DMS 273 (cell line): ENCODE results near the gene PNO1.

Experiments
- DNase-seq: peaks from one replicate; lab custom pipeline; 2025; ENCODE audit not compliant: unreplicated experiment; lab: John Stamatoyannopoulos, UW

The PNO1 gene

DNA sequence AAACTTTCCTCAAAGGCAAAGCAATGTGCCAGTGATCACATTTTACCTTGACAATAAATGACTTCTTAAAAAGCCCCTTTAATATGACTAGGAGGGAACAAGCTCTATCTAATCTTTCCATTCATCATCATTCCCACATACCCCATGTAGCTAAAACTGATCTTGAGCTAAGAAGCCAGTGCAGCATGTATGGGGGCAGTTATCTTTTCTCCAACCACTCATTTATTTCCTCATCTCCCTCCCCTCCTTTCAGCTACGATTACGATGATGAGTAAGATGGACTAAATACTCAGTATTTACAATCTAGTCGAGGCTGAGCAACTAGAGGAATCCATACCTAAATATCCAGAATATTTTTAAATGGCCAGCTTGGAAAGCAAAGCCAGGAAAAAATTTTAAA lies 35.5 kb downstream of the PNO1 start:
- no peak for DNase-seq

DNA sequence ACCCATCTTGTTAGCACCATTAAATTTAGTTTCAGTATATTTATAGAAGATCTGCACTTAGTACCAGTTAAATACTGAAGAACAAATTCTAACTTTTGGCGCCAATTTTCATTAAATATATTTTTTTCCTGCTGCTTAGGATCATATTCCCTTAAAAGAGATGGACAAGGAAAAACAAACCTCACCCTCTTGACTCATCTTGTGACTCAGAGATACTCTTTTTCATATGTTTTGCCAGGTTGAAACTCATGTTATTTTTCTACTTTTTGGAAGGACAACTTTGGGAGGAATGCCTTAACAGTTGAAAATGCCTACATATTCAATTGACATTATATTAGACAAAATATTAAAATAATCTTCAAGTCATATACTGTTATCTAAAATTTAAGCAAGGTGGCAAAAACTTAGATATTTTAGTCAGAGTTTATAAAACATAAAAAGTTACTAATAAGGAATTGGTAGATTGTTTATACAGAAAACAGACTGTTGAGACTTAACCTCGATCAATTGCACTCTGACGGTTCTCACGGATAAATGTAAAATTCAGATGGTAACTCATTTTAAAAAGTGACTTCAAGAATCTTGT lies 36.2 kb downstream of the PNO1 start:
- DNase-seq: no peak

DNA sequence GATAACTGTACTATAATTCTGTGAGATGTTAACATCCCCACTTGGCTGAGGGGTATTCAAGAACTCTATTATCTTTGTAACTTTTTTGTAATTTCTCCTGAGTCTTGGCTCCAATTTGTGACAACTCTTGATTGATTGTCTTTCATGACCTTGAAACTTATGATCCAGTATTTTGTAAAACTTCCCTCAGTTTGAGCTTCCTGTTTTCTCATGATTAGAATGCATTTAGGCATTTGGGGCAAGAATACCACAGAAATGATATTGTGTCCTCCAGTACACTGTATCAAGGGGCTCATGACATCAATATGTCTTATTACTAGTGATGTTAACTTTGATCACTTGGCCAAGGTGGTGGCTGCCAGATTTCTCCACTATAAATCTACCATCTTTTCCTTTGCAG lies 37.4 kb downstream of the PNO1 start:
- no peak for DNase-seq

DNA sequence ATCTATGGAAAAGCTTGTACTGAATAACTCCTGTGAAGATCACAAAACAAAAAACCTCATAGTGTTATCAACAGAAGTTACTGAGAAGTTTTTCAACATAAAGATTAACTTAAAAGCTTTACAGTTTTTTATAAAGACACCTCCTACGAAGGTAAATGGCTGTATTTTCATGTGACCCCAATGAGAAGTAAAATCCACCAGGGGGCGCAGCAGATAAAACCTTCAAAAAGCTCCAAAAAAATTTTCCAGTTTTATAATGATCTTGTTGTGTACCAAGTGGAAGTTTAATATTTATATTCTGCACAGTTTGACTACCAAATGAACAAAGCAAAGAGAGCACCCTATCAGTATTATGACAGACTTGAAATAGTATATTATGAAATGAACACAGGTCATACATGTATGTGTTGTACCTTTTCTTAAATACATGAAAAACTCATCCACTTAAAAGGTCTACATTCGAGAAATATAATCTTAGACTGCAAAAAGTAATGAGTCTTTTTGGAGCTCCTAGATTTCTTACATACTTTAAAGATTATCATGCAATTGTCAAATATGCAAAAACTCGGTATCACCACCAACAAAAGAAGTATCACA lies 38.5 kb downstream of the PNO1 start:
- DNase-seq: peak; percentile 77

DNA sequence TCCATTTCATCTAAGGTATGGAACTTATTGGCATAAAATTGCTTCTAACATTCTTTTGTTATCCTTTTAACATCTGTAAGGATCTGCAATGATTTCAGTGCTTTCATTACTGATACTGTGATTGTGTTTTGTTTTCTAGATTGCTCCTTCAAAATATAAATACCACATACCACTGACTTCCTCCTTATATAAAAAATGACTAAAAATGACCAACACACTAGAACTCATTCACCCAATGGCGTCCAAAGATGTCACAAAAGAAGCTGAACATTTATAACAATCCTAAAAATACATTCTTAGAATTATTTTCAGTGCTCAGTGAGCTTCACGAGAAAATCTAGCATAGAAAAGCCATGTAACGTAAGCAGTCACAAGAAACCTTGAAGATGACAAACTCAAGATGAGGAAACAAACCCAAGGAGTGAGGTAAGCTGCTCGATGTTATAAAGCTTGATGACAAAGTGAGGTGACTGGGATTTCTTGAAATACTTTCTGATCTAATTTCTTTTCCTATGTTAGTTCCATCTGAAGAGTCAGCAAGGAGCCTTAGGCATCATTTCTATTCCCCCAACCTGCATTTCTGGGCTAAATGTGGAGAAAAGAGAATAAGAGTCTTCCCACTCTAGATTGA lies 42.6 kb downstream of the PNO1 start:
- no peak for DNase-seq

DNA sequence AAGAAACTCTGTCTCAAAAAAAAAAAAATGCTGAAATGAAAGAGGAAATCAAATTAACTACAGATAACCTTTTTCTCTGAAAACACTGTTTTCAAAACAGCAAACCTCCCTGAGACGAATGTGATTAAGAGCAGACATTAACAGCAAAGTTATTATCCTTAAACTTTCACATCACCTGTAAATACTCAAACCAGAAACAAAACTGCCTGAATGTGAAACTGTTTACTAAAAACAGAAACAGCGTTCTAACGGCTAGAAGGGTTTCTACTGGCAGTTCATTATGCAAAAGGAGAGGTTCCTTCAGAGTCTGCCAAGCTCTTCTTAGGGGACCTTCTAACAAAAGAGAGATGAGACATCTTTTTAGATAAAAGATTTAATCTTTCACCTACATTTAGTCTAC lies 45.9 kb downstream of the PNO1 start:
- no peak for DNase-seq

DNA sequence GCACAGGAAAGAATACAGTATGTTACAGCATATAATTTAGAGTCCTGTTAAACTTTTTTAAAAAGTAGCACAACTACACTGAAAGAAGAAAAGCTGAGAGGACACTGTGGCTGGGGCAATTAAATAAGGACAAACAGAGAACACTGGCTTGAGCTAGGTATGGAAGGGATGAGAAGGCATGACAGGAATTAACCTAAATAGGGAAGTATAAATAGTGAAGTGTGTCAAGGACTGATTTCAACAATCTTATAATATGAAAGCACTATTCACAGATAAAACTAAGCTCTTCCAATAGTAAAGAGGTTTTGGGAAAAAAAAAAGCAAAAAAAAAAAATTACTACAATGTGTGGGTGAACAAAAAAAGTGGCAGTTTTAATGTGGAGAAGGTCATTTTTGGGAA lies 49.1 kb downstream of the PNO1 start:
- no peak for DNase-seq

DNA sequence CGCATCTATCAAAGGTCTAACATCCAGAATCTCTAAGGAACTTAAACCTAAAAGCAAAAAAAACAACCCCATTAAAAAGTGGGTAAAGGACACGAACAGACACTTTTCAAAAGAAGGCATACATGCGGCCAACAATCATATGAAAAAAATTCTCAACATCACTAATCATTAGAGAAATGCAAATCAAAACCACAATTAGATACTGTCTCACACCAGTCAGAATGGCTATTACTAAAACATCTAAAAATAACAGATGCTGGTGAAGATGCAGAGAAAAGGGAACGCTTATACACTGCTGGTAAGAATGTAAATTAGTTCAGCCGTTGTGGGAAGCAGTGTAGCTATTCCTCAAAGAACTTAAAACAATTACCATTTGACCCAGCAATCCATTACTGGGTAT lies 56.7 kb downstream of the PNO1 start:
- no peak for DNase-seq

DNA sequence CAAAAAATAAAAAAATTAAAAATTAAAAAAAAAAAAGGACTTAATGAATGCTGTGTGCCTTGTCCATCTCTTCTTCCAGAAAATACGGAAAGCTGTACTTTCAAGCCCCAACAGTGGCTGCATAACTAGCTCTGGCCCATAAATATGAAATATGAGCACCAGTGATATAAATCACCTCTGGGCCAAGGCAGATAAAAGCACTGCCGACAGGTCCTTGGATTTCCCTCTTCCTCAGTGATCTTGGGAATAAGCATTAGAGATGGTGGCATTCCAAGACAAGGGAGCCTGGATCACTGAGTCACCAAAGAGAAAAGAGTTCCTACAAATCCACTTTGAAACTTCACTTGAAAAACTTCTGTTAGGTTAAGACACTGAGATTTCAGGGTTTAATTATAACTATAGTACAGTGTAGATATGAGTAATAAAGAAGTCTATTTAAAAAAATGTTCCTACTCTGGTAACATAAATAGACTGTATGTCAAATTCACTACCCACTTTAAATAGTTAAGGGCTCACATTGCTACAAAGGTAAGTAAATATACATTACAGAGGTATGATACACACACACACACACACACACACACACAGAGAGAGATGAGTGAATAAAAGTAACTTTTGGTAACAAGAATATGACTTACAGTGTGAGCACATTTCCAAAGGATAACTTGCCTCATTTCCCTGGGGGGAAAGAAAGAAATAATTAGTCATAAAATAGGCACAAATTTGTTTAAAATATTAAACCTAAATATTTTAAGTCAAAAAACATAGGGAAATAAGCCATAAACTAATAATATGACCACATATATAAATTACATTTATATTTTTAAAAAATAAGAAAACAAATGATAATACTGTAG lies 59.0 kb downstream of the PNO1 start:
- no peak for DNase-seq

DNA sequence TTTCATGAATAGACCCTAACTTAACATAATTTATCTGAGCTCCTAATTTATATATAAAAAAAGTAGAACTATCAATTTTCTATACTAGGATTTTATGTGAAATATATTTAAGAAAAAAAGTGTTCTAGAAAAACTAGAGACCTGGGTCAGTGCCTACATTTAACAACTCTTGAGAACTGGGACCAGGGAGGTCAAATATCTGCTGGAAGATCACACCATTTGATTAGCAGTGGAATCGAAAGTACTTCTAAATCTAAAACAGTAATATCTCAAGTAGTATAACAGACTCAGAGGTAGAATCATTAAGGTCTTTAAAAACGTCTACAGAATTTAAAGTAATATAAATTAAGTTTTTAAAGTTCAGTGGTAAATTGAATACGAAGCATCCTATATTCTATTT lies 60.0 kb downstream of the PNO1 start:
- no peak for DNase-seq

DNA sequence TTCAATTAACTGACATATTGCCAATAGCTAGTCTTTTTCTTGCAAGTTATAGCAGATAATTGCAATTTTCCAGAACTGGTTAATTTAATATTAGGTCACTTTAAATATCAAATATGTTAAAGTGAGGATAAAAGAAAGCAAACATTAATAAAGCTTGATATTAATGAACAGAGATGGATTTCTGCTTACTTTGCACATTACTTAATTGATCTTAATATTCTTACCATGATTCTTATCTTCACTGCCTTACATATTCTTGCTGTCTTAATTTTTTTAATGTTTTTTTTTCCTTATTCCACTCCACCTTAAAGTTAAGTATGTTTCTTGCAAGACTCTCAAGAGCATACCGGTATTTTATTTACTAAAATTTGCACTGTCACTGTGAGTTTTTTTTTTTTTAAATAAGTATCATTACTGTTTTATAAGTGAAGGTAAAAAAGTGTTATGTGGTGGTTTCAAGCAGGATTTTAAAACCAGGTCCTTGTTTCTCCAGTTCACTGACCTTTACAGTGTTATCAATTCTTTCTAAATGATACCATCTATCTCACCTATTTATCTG lies 60.7 kb downstream of the PNO1 start:
- DNase-seq: no peak

DNA sequence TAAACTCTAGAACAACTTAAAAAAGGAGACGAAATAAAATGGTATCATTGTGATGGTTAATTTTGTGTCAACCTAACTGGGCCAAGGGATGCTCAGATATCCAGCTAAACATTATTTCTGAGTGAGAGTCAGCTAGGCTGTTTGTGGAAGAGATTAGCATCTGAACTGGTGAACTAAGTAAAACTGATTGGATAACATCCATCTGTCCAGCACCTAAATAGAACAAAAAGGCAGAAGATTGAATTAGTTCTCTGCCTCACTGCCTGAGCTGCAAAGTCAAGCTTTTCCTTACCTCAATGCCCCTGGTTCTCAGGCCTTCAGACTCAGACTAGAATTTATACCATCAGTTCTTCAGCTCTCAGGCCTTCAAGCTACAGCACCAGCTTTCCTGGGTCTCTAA lies 64.6 kb downstream of the PNO1 start:
- peak; percentile 31 for DNase-seq

DNA sequence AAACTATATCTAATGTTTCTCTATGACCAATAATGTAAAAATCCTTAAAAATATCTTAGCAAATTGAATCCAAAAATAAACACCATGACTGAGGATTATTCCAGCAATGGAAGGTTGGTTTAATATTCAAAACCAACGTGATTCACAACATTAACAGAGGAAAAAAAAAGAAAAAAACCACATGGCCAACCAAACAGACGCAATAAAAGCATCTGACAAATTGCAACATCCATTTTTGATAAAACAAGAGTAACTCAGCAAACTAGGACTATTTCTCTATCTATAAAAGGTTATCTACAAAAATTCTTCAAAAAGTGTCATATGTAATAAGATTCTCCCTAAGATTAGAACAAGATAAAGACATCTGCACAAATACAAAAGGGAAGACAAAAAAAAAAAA lies 65.7 kb downstream of the PNO1 start:
- DNase-seq: no peak

DNA sequence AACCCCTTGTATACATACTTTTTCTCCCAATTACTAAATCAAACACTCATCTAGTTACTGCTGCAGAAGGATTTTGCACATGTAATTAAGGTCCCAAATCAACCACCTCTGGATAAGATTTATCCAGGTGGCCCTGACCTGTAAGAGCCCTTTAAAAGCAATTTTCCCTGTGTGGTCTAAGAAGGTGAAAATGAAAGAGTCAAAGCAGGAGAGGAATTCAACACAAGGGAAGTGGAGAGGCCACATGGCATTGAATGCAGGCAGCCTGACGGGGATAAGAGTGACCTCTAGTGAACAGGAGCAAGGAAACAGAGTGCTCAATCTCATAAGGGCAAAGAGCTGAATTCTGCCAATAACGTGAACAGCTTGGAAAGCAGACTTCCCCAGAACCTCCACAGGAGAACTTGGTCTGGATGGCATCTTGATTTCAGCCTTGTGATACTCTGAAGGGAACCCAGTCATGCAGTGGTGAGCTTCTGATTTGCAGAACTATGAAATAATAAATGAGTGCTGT lies 67.5 kb downstream of the PNO1 start:
- peak; percentile 72 for DNase-seq
